ENCODE data around the gene ARRDC3.

DNA sequence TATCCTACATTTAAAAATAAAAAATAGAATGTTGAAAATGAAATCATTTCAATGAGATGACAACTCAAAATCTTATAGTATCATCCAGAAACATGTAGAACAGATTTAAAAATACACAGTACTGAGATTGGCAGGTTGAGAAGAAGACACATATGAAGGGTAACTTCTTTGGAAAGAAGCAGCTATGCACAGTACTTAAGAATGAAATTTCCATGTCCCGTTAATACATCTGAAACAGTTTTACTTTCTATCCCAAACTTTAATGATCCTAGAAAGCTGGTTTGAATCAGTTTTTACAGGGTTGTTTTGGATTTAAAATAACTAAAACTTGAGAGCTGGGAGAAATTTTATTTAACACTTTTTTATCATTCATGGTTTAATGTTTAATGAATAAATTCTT is 36.0 kb upstream of the ARRDC3 start:
- TF ChIP-seq CTCF (IDR thresholded peaks at IDR 0.05; ENCODE audit: low read depth, low read length) (no peak), EZH2phosphoT487 (IDR thresholded peaks at IDR 0.05; ENCODE audit: low read depth) (no peak)

Data from OCI-LY3 (cell line).